ENCODE results near the gene SIX6. TPM values are rescaled to one million over a fixed set of nuclear protein-coding genes. Genes with fewer than 3 reads are reported as not detected.

SIX6 gene
- total RNA-seq, 1 experiment from 2014 or later: not detected

- Mint-ChIP-seq H3K4me3 (peak overlapping the region in 1 of 2 experiments; percentile 13; a peak in 2 of 5 replicates), H3K4me1 (peaks cover 42 to 59% of the 10 kb centered on the region in 2 experiments), H3K27me3 (ENCODE audit: low read depth) (peaks cover 96% of the 10 kb centered on the region), H3K9me3 (peaks cover 3 to 17% of the 10 kb centered on the region in 2 experiments; a peak in 1 of 5 replicates), H3K36me3 (ENCODE audit: insufficient read depth in 1 of 3, low read depth in 3 of 3) (no peaks in the 10 kb centered on the region), H3K27ac (no peak overlapping the region; a peak in 1 of 7 replicates)
- Histone ChIP-seq H2BK5ac (ENCODE audit: insufficient read length, low read length) (no peak overlapping the region), H3K23ac (ENCODE audit: insufficient read length, low read depth, low read length) (no peak overlapping the region), H4K8ac (replicated peaks; ENCODE audit: insufficient read length, low read depth, low read length) (no peak overlapping the region), H2BK12ac (ENCODE audit: insufficient read length, low read depth, low read length) (no peak overlapping the region), H2BK120ac (ENCODE audit: low read depth, low read length, poor library complexity, severe bottlenecking) (no peak overlapping the region), H3K23me2 (ENCODE audit: insufficient read length, low read depth, low read length, poor library complexity, severe bottlenecking) (peaks cover 26% of the 10 kb centered on the region), H2AFZ (ENCODE audit: low read length) (no peak overlapping the region), H3K4ac (ENCODE audit: low read depth, low read length) (no peak overlapping the region), H3T11ph (ENCODE audit: low read length) (no peak overlapping the region), H4K91ac (ENCODE audit: insufficient read length, low read depth, low read length) (no peak overlapping the region), H3K14ac (ENCODE audit: insufficient read depth, low read length) (no peak overlapping the region), H3K56ac (ENCODE audit: insufficient read length, low read depth, low read length) (no peak overlapping the region), H4K20me1 (ENCODE audit: control insufficient read depth, insufficient read depth, insufficient read length) (peaks cover 4% of the 10 kb centered on the region), H3K27me3 (ENCODE audit: insufficient read depth, low read length) (peaks cover 72% of the 10 kb centered on the region), H3K4me2 (ENCODE audit: insufficient read depth, insufficient read length, low read length) (no peak overlapping the region), H2AK5ac (ENCODE audit: insufficient read length, low read length) (no peak overlapping the region), H3K27ac (ENCODE audit: insufficient read length, low read depth, low read length) (no peak overlapping the region), H3K4me1 (ENCODE audit: insufficient read depth, low read length) (peaks cover 4% of the 10 kb centered on the region; the same call in 1 of the 2 replicates), H2BK20ac (ENCODE audit: low read depth, low read length, poor library complexity, severe bottlenecking) (no peak overlapping the region), H3K79me1 (ENCODE audit: insufficient read depth, low read depth, low read length, poor library complexity, severe bottlenecking) (no peaks in the 10 kb centered on the region), H3K9me3 (ENCODE audit: control insufficient read depth, low read depth, low read length) (no peaks in the 10 kb centered on the region), H2BK15ac (ENCODE audit: low read depth, low read length) (no peak overlapping the region), H4K5ac (ENCODE audit: insufficient read length, low read depth, low read length) (no peak overlapping the region), H3K18ac (ENCODE audit: insufficient read length, low read depth, low read length) (no peak overlapping the region), H3K9ac (ENCODE audit: extremely low read depth, insufficient read length, low read length) (no peak overlapping the region), H3K79me2 (ENCODE audit: insufficient read depth, low read length) (no peaks in the 10 kb centered on the region)
- TF ChIP-seq, protein P1, sequence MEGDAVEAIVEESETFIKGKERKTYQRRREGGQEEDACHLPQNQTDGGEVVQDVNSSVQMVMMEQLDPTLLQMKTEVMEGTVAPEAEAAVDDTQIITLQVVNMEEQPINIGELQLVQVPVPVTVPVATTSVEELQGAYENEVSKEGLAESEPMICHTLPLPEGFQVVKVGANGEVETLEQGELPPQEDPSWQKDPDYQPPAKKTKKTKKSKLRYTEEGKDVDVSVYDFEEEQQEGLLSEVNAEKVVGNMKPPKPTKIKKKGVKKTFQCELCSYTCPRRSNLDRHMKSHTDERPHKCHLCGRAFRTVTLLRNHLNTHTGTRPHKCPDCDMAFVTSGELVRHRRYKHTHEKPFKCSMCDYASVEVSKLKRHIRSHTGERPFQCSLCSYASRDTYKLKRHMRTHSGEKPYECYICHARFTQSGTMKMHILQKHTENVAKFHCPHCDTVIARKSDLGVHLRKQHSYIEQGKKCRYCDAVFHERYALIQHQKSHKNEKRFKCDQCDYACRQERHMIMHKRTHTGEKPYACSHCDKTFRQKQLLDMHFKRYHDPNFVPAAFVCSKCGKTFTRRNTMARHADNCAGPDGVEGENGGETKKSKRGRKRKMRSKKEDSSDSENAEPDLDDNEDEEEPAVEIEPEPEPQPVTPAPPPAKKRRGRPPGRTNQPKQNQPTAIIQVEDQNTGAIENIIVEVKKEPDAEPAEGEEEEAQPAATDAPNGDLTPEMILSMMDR (conservative IDR thresholded peaks at IDR 0.05): no peak
- no peak for DNase-seq
- WGBS (ENCODE audit: extremely low coverage, insufficient read length, low lambda C conversion rate): no CpG with 5 or more reads among the region's 2 CpGs
Observed at GRCh38 chr14:60512126-60512525, 3.2 kb downstream of the SIX6 start.
